OCI-LY3 (cell line): ENCODE measurements around the gene MAK.

ENCODE experiments used
- EZH2phosphoT487 ChIP-seq: fragments of 200-600 bp; shearing (Covaris generic); IDR thresholded peaks from 2 replicates; pipeline ENCODE4 v1.6.1; 2018; ENCODE audit warnings: antibody characterized with exemption, mixed run types, low read depth
- TF ChIP-seq, protein P1 (sequence below): fragments of 200-600, 300-600 bp; sonication (generic); IDR thresholded peaks from 2 replicates; pipeline ENCODE4 v1.5.1; 2014; ENCODE audit warnings: antibody characterized with exemption, low read length, low read depth

DNA sequence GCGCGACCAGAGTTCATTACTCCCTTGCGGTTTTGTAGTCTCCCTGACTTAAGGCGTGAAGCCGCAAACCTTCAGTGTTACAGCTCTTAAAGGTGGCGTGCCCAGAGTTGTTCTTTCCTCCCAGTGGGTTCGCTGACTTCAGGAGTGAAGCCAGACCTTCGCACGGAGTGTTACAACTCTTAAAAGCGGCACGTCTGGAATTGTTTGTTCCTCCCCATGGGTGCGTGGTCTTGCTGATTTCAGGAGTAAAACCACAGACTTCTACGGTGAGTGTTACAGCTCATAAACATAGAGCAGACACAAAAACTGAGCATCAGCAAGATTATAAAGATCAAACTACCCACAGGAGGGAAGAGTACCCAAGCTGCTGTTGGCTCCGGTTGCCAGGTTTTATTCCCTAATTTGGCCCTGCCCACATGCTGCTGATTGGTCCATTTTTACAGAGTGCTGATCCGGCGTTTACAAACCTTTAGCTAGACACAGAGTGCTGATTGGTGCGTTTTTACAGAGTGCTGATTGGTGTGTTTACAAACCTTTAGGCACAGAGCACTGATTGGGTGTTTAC, 105.1 kb downstream of the MAK start:
- TF ChIP-seq, protein P1, sequence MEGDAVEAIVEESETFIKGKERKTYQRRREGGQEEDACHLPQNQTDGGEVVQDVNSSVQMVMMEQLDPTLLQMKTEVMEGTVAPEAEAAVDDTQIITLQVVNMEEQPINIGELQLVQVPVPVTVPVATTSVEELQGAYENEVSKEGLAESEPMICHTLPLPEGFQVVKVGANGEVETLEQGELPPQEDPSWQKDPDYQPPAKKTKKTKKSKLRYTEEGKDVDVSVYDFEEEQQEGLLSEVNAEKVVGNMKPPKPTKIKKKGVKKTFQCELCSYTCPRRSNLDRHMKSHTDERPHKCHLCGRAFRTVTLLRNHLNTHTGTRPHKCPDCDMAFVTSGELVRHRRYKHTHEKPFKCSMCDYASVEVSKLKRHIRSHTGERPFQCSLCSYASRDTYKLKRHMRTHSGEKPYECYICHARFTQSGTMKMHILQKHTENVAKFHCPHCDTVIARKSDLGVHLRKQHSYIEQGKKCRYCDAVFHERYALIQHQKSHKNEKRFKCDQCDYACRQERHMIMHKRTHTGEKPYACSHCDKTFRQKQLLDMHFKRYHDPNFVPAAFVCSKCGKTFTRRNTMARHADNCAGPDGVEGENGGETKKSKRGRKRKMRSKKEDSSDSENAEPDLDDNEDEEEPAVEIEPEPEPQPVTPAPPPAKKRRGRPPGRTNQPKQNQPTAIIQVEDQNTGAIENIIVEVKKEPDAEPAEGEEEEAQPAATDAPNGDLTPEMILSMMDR = no peak
- no peak for TF ChIP-seq EZH2phosphoT487
